AG20443 (cell line): Measurements from ENCODE around the gene SUDS3.

ENCODE experiments used
- DNase-seq: peaks from one replicate; pipeline ENCODE4 v3.0.0; 2012; ENCODE audit warnings: low spot score, mixed read lengths

The SUDS3 gene

DNA sequence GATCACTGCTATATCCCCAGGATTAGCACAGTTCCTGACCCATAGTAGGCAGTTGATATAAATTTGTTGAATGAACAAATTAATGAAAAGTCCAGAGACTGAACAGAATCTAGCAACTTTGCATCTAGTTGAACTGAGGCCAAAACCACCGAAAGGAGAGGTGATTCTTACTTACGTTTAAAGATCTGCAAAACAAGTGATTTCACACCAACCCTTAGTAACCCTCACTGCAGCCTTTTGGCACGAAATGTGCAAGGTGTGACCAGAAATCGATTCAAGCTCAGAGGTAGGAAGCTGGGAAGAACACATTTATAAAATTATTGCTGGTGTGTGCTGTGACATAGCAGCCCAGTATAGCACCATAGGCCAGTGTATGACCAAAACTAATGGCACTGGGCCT is 70.8 kb downstream of the SUDS3 start:
- no peak for DNase-seq

DNA sequence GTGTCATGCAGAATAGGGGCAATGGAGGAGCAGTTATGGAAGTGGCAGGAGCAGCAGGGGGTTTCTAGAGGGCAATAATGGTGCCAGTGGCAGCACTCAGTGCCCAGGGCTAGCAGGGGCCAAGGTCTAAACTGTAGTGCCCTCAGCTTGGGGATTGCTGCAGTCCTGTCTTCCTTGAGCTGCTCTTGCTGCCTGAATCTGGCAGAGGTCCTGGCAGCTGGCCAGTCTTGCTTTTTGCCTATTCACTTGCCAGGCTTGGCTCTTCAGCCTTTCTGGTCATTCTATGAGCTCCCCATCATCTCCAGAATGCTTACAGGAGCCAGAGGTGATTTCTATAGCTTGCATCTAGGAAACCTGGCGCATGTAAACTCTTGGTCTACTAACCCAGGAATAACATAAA is 72.0 kb downstream of the SUDS3 start:
- DNase-seq, result no peak

DNA sequence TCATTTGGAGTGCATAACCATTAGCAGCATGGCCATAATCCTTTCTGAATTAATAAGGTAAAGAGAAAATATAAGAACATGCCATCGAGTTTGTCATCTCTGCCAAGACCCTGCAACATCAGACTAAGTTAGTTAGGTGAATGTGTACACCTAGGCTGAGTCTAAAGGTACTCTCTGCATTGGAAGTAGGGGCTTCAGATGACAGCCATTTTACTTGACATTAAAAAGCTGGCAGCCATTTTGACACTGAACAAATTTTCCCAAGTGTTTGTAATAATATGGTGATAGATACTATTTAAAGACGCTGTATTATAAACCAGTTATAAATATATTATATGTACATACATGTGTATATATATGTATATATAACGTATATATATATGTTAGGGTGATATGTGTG is 79.0 kb downstream of the SUDS3 start:
- no peak for DNase-seq

DNA sequence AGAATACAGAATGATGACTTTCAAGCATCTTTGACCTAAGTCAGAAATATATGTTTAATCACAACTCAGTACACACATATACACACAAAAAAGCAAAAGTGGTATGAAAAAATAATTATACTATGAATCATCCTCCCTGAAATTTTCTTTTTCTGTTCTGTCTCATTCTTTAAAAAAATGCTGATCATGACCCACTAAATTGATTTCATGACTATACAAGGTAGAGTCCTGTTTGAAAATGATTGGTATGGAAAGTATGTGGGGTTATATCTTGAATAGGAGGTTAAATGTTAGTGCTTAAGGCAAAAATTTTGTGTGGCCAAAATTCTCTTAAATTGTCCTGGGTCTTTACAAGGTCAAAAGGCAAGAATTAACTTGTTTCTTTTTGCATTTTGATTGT is 80.4 kb downstream of the SUDS3 start:
- no peak for DNase-seq

DNA sequence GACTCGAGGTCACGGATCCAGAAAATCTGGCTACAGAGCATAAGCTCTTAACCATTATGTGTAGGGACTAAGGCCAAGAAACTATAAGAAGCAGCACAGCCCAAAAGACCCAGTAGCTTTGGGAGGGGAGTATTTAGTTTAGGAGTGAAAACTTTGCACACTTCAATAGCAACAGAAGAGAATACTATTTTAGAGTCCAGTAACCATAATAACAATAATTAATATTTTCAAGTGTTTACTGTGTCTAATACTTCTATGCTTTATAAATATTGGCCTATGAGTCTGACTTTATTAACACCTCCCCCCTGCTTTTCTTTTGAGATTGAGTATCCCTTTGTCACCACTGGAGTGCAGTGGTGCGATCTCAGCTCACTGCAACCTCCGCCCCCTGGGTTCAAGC is 82.8 kb downstream of the SUDS3 start:
- no peak for DNase-seq

DNA sequence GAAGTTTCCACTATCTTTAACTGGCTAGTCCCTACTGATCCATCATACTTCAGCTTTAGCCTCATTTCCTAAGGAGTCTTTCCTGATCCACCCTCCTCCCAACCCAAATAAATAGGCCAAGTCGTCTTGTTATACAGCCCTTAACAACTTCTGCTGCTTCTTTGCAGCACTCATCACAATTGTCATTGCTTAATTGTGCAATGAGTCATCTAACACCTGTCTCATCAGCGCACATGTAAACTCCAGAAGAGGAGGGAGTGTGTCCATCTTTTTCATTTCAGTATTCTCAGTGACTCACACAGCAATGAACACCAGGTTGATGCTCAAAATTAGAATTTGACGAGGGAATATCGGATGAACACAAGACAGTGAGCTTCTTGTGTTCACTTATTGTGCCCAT is 87.3 kb downstream of the SUDS3 start:
- no peak for DNase-seq

DNA sequence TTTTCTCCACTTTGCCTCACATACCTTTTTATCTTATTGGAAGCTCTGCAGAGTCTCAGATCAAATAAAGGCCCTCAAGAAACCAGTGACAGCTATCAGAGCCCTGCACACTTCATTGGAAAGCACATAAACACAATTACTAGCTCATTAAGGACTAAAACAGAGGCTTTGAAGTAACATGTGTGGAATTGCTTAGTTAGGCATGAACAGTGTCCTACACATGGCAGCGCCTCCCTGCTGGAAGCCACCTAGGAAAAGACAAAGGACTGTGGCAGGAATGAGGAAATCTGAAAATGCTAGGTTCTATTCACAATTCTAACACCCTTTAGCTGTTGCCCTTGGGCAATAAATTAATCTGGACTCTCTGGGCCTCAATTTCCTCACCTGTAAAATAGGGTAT is 89.4 kb downstream of the SUDS3 start:
- DNase-seq, result no peak
